ENCODE data around the gene NEK3. TPM values are rescaled to one million over a fixed set of nuclear protein-coding genes. Genes with fewer than 3 reads are reported as not detected.
"Not testable (repeated sequence)": the region's sequence is repeated elsewhere in the genome, so short reads cannot be mapped to it uniquely, and the experiment has no call there.

NEK3 gene
- total RNA-seq, 4 donors from 2014 or later, result 6.9 to 20.4 (median 9.9) TPM

DNA sequence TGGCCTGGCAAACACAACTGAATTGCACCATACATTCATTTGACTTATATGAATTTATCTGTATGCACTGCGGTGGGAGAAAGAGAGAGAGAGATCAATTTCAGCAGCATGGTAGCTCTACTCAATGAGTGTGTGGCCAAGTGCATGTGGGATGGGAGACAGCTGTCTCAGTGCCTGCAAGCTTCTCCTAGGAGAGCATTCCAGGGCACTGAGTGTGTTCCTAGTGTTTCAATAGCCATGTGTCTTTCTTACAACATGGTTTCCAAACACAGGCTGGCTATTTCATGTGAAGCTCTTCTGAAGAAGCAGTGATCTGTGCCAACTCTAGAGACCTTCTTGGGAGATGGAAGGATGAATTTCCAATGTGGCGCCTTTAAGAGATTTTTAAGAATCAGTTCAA lies 74.0 kb downstream of the NEK3 start:
- WGBS, result 81% methylated on average over 2 of the region's 2 CpGs
- Histone ChIP-seq H3K27ac (no peak overlapping the region), H3K4me1 (no peaks in the 10 kb centered on the region), H3K36me3 (no peaks in the 10 kb centered on the region), H3K27me3 (no peaks in the 10 kb centered on the region), H3K4me3 (no peak overlapping the region), H3K9me3 (no peaks in the 10 kb centered on the region)
- TF ChIP-seq EP300 (IDR thresholded peaks at IDR 0.05), result no peak
- TF ChIP-seq, protein P1, sequence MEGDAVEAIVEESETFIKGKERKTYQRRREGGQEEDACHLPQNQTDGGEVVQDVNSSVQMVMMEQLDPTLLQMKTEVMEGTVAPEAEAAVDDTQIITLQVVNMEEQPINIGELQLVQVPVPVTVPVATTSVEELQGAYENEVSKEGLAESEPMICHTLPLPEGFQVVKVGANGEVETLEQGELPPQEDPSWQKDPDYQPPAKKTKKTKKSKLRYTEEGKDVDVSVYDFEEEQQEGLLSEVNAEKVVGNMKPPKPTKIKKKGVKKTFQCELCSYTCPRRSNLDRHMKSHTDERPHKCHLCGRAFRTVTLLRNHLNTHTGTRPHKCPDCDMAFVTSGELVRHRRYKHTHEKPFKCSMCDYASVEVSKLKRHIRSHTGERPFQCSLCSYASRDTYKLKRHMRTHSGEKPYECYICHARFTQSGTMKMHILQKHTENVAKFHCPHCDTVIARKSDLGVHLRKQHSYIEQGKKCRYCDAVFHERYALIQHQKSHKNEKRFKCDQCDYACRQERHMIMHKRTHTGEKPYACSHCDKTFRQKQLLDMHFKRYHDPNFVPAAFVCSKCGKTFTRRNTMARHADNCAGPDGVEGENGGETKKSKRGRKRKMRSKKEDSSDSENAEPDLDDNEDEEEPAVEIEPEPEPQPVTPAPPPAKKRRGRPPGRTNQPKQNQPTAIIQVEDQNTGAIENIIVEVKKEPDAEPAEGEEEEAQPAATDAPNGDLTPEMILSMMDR (IDR thresholded peaks at IDR 0.05), result no peak
- no peak for TF ChIP-seq POLR2AphosphoS5 (IDR thresholded peaks at IDR 0.05)
- no peak for TF ChIP-seq POLR2A (IDR thresholded peaks at IDR 0.05)
- DNase-seq (ENCODE audit: low spot score in 2 of 2), result no peak

DNA sequence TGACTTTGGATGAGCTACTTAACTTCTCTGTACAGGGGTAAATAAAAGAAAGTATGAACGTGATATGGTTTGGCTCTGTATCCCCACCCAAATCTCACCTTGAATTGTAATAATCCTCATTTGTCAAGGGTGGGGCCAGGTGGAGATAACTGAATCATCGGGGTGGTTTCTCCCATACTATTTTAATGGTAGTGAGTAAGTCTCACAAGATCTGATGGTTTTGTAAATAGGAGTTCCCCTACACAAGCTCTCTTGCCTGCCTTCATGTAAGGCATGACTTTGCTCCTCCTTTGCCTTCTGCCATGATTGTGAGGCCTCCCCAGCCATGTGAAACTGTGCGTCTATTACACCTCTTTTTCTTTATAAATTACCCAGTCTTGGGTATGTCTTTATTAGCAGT lies 74.4 kb downstream of the NEK3 start:
- H3K4me1 ChIP-seq; DNase-seq (ENCODE audit: low spot score in 2 of 2); H3K36me3 ChIP-seq; H3K4me3 ChIP-seq; H3K27ac ChIP-seq; H3K27me3 ChIP-seq; H3K9me3 ChIP-seq: not testable (repeated sequence)
- 83% methylated on average over 3 of the region's 3 CpGs for WGBS

Other genes with a start within 250 kb of the NEK3 start
- gene ATP7B, start 148.1 kb downstream of the NEK3 start, total RNA-seq, result 1 to 10 TPM; 2.0 to 8.3 (median 5.1) TPM
- 10 to 100 TPM in 3 of 4 donors, 1 to 10 TPM in 1; 7.4 to 23.7 (median 13.2) TPM for gene ALG11, start 147.2 kb downstream of the NEK3 start, total RNA-seq
- 10 to 100 TPM in 2 of 4 donors, 1 to 10 TPM in 2; 8.7 to 13.6 (median 10.3) TPM for gene UTP14C, start 134.9 kb downstream of the NEK3 start, total RNA-seq
- gene NEK5, start 30.5 kb downstream of the NEK3 start, total RNA-seq, result under 1 TPM in 3 of 4 donors, not detected in 1; 0.38 to 0.51 (median 0.42) TPM
- gene THSD1, start 246.6 kb upstream of the NEK3 start, total RNA-seq, result 10 to 100 TPM in 2 of 4 donors, 1 to 10 TPM in 2; 4.9 to 17.1 (median 7.9) TPM